A204.1 (cell line): ENCODE measurements around the gene MYL4.
"Not testable (repeated sequence)": the region's sequence is repeated elsewhere in the genome, so short reads cannot be mapped to it uniquely, and the experiment has no call there.

Experiments used
- FAIRE-seq: peaks from 2 replicates; lab custom pipeline; 2012; peaks lifted over from hg19 to GRCh38; lab: Jason Lieb, UNC

Gene MYL4

DNA sequence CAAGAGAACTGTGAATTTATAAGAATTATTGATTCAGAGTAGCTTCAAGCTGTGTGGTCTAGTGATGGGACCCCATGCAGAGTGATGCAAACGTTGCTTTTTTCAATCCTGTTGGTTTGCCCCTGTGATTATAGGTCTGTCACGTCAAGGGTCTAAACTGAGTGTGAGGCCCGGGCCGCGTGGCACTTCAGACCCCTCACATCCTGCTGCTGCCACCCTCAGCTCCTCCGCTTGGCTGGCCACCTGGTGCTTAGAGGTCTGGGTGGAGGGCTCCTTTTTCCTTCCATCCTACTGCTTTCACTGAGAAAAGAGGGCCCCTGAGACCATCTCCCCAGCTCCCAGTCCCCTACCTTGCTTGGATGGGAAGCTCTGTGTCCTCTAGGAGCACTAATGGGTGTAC, 12.0 kb downstream of the MYL4 start:
- FAIRE-seq: no peak

- no peak for FAIRE-seq
These were observed 12.9 kb downstream of the MYL4 start for GRCh38 chr17:47222047-47222446.

- no peak for FAIRE-seq
These were observed 13.9 kb downstream of the MYL4 start for GRCh38 chr17:47223007-47223406.

DNA sequence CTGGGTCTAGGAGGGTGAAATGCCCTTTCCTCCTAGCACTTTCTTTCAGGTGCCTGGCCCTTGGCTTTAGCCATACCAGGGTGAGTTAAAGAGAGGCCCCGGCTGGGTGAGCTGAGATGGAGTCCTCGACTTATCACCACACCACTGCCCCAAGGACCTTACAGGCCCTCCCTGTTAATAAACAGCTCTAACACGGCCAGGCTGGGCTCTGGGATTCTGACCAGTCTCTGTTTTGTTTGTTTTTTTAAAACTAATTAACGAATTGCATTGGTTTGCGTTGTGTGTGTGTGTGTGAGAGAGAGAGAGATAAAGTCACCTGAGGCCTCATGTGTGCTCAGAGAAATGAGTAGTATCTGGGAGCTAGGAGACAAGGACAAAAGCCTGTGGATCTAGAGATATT, 14.3 kb downstream of the MYL4 start:
- no peak for FAIRE-seq

DNA sequence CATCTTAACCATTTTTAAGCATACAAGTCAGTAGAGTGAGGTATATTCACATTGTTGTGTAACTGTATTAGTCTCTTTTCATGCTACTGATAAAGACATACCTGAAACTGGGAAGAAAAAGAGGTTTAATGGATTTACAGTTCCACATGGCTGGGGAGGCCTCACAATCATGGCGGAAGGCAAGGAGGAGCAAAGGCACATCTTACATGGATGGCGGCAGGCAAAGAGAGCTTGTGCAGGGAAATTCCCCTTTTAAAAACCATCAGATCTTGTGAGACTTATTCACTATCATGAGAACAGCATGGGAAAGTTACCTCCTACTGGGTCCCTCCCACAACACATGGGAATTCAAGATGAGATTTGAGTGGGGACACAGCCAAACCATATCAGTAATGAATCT, 14.9 kb downstream of the MYL4 start:
- not testable (repeated sequence) for FAIRE-seq

- FAIRE-seq: no peak
These were observed 15.8 kb downstream of the MYL4 start for GRCh38 chr17:47224966-47225365.

DNA sequence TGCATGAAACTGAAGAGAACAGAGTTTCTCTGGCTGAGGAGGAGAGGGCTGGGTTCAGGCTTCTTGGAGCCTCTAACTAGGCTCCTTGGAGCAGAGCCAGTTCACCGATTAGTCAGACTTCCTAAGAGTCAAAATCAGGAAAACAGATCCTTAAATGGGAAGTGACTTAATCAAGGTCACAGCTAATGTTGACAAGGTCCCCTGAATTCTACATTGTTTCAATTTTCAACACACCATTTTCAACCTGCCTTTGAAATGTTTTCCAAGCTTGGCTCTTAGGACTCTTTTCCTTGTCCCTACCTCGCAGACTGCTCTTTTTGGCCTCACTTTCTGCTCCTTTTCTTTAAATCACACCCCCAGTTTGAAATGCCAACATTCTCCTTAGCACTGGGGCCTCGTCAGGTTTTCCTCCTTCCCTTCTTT, 16.3 kb downstream of the MYL4 start:
- FAIRE-seq: no peak

DNA sequence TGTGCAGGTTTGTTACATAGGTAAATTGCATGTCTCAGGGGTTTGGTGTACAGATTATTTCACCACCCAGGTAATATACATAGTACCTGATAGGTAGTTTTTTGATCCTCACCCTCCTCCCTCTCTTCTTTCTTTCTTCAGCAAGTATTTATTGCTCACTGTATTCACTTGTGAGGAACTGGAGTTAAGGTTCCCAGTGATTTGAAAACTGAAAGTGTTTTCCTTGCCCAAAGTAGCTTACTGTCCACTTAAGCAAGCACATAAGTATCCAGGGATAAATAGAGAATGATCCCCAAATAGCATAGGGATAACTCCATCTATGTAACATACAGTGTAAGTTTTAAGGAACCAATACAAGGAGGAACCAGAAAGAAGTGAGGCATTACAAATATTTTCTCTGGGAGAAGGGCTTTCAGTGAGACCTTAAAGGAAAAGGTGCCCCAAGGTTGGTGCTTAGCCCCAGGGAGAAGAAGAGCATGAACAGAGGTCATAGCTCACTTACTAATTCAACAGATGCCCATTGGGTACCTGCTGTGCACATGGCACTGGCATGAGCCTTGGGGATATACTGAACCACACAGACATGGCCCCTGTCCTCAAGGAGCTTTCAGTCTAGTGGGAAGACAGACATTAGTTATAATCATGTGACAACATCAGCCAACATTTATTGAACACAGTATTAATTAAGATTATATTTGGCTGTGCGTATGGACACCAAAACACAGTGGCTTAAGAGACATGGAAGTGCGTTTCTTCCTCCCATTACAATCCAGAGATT, 17.0 kb downstream of the MYL4 start:
- no peak for FAIRE-seq

GRCh38 chr17:47227862-47228261, 18.7 kb downstream of the MYL4 start:
- FAIRE-seq: no peak

GRCh38 chr17:47229535-47230443, 20.6 kb downstream of the MYL4 start:
- no peak for FAIRE-seq

DNA sequence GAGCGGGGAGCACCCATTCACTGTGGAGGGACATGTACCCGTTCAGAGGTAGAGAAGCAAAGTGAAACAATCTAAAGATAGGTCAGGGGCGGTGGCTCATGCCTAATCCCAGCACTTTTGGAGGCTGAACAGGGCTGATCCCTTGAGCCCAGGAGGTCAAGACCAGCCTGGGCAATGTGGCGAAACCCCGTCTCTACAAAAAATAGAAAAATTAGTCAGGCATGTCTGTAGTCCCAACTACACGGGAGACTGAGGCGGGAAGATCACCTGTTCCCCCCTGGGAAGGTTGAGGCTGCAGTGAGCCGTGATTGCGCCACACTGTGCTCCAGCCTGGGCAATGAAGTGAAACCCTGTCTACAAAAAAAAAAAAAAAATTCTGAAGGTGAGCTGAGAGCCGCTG, 21.7 kb downstream of the MYL4 start:
- no peak for FAIRE-seq

- no peak for FAIRE-seq
These were observed 22.2 kb downstream of the MYL4 start for GRCh38 chr17:47231334-47231733.

GRCh38 chr17:47231866-47232265, 22.7 kb downstream of the MYL4 start:
- no peak for FAIRE-seq

DNA sequence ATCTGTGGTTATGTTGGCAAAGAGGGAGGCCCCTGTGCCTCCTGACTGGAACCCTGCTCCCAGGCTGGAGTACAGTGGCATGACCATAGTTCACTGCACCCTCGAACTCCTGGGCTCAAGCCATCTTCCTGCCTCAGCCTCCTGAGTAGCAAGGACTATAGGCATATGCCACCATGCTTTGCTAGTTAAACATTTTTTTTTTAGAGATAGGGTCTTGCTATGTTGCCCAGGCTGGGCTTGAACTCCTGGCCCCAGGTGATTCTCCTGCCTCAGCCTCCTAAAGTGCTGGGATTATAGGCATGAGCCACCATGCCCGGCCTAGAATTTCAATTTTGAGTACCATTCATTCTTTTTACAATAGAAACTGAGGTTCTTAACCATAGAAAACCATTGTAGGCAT, 23.3 kb downstream of the MYL4 start:
- FAIRE-seq: no peak

DNA sequence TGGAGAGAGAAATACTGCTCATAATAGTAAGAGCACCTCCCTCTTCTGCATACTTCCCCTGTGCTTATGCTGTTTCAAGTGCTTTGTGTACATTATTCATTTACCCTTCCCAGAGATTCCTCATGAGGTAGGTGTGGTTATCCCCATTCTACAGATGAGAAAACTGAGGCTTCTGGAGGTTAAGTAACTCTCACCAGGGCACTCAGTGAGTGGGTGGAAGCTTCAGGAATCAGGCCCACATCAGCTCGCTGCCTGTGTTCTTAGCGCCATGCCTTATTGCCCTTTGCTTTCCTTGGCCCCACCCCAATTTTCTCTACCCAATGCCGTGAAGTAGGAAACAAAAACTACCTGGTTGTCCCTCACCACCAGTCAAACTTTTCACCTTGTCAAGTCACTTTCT, 26.4 kb downstream of the MYL4 start:
- FAIRE-seq: no peak

DNA sequence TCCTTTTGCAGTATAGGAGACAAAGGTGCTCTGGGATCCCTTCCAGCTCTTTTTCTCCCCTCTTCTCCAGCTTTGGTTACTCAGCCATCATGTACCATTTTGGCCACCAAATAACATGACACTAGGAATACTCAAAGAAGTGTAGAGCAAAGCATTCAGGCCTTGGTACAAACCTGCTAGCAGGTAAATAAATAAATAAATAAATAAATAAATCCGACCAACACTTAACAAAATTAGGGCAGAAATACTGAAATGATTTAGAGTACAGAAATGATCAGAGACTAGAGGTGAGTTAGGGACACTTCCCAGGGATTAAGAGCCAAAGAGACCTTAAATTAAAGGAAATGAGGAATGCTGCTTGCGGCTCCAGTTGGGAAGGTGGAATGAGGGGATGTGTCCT, 26.8 kb downstream of the MYL4 start:
- FAIRE-seq: no peak

GRCh38 chr17:47237841-47238240, 28.7 kb downstream of the MYL4 start:
- no peak for FAIRE-seq

GRCh38 chr17:47238321-47239010, 29.3 kb downstream of the MYL4 start:
- FAIRE-seq: no peak

DNA sequence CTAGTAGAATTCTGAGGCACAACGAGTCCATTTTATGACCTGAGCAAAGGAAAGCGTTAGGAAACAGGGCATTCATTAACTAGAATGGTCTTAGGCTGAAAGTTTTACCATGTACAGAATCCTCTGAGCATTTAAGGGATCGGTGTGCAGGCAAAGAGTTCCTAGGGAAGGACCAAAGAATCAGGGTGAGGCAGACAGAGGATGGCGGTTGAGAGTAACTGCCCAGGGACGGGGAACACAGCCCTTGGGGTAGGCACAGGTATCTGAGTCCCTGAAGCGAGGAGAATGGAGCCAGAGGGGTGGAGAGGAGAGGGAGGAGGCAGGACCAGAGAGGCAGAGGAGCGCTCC, 30.4 kb downstream of the MYL4 start:
- FAIRE-seq: no peak

DNA sequence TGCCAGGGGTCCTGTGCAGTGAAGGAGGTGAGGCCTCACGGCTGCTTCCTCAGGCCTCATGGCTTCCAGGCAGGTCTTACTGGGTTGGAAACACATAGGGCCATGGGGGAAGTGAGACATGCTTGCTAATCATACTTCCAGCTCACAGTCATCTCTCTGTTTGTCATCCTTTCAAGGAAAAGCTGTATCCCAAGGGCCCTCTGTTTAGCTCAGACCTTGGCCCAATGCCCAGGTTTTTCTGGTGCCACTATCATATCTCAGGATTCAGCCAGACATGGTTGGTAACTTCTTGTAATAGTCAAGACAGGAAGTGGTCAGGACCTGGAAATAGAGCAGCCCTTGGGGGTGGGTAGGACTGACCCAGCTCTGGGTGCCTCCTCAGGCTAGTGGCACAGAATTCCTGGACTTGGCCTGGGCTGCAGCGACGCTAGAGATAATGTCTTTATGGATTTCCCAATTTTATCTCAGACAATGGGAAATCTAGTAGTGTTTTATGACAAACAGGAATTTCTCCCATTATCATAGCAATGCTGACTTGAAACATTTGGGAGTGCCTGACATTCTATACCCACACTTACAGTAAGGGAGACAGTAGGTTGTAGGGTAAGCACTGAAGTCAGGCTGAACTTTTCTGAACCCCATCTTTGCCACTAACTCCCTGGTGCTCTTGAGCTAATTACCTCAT, 31.0 kb downstream of the MYL4 start:
- no peak for FAIRE-seq

- FAIRE-seq: no peak
These were observed 31.7 kb downstream of the MYL4 start for GRCh38 chr17:47240806-47241205.

GRCh38 chr17:47242648-47243047, 33.5 kb downstream of the MYL4 start:
- FAIRE-seq: no peak
